ENCODE data around the gene IGFBP5.

Gene IGFBP5

DNA sequence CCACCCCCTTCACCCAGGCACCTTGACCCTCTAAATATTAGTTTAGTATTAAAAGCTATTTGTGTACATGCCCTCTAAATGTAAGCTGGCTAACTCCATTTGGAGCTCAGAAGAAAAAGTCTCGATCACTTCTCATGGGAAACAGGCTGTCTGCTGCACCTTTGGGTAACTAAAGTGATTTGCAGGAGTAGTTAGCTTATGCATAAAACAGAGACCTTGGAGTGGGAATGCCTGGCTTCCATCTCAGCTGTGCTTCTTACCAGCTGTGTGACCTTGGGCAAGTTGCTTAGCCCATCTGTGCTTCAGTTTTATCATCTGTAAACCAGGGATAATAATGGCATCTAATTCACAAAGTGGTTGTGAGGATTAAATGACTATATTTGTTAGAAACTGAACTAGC lies 32.2 kb downstream of the IGFBP5 start:
- DNase-seq: no peak

DNA sequence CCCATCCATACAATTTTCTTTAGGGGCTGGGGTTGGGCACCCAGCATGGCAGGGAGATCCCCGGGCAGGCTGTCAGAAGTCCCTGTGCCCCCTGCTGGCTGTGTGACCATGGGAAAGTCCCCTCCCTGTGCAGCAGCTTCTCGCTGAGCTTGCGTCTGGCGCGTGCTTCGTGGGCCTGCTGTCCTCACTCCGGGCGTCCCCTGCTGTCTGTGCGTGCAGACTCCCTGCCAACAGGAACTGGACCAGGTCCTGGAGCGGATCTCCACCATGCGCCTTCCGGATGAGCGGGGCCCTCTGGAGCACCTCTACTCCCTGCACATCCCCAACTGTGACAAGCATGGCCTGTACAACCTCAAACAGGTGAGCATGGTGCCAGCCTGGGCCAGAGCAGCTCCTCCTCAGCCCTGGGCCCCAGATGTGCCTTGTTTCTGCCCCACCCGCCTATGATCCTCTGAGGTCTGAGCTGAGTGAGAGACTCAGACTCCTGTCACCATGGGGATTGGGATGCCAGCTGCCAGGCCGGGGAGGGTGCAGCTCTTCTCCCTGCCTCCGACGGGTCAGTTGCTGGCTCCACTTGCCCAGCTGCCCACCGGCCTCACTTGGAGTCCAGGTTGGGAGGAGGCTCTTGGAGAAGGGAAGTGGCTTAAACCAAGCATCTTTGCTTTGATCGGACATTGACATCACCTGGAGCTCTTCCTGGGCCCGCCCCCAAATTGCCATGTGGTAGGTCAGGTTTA lies 33.5 kb downstream of the IGFBP5 start:
- DNase-seq: no peak

DNA sequence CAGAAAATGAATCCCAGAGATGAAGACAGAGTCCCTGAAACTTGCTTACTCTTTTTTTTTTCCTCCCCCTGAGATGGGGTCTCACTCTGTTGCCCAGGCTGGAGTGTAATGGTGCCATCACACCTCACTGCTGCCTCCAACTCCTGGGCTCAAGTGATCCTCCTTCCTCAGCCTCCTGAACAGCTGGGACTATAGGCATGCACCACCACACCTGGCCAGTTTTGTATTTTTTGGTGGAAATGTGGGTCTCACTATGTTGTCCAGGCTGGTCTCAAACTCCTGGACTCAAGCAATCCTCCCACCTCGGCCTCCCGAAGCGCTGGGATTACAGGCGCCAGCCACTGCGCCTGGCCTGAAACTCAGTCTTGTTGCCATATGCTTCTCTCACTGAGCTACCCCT lies 34.3 kb downstream of the IGFBP5 start:
- DNase-seq: no peak

DNA sequence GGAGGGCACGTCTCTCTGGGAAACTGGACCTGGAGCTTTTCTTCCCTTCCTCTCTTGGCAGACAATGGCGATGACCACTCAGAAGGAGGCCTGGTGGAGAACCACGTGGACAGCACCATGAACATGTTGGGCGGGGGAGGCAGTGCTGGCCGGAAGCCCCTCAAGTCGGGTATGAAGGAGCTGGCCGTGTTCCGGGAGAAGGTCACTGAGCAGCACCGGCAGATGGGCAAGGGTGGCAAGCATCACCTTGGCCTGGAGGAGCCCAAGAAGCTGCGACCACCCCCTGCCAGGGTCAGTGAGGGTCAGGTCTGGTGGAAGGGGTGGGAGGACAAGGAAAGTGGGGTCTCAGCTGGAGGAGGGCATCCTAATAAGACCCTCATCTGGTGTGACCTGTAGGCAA lies 34.9 kb downstream of the IGFBP5 start:
- no peak for DNase-seq

DNA sequence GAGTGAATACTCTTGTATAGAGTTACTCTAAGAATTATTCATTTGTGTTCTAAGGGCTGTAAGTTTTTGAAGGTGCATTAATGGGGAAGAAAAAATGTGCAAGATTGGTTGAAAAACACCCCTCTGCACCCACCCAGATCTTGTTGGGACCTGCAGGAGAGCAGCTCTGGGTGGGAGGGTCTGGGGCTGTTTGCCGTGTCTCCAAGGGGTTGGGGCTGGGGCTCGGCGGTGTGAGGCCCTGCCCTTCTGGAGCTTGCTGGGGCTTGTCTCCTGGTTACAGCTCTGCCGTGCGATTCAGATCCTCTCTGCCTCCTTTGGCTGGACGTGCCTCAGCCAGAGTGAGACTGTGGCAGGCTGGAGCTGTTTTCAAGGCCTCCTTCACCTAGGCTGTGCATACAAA lies 36.1 kb downstream of the IGFBP5 start:
- DNase-seq: no peak

DNA sequence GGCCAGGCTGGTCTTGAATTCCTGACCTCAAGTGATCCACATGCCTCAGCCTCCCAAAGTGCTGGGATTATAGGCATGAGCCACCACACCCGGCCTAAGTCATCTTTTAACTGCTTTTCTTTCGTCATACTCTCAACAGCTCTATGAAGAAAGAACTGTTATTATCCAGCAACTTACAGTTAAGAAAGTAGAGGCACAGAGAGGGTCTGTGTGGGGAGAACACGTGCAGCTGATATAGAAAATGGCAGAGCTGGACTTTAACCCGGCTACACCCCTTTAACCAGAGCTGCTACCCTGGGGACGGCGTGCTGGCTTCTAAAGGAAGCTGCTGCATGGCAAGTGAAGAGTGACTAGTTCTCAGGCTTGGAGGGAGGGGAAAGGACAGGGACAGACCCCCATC lies 36.6 kb downstream of the IGFBP5 start:
- DNase-seq: no peak

DNA sequence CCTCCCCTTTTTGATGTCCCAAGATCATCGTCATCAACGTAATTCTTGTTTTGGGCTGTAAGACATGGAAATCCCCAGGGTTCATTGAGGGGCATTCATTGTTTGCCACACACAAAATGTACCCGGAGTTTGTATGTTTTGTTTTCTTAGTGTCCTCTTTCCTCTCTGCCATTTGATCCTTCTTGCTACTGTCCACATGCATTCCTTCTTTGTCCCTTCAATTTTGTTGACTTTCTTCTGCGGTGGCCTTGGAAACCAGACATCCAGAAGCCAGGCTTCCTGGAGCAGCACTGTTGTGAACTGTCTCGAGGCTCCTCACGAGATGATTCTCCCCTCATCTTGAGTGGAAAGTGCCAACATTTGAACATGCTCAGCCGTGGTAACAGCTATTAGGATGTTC lies 37.4 kb downstream of the IGFBP5 start:
- no peak for DNase-seq

DNA sequence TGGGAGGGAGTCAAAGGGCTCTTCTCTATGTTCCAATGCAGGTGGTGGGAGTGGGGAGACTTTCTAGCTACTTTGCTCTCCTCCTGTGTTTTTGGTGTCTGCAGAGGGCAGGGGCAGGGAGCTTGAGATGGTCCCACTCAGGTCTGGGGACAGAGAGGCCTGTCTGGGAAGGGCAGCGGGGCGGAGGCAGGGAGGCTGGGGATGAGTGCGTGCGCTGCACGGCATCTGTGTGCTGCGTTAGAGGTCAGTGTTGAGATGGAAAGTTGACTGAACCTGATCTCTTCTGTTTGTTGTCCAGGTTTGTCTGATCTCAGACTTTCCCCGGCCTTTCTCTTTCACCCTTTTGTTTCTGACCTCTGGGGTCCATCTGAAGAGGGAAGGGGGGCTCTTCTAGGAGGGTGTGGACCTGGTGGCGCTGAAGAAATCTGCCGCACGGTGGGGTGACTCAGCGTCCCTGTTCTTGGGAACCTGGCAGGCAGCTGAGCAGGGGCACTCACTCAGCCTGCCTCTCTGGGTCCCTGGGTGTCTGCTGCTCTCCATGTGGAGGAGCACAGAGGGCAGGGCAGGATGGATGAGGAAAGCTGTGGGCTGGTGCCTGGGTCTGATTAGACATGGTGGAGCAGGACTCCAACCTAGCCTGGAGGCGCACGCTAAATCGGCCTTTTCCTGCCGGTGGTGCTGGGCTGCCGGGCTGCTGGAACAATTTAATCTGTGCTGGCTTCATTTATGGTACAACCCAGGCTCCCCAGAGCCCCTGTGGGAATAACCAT lies 38.1 kb downstream of the IGFBP5 start:
- DNase-seq: no peak

DNA sequence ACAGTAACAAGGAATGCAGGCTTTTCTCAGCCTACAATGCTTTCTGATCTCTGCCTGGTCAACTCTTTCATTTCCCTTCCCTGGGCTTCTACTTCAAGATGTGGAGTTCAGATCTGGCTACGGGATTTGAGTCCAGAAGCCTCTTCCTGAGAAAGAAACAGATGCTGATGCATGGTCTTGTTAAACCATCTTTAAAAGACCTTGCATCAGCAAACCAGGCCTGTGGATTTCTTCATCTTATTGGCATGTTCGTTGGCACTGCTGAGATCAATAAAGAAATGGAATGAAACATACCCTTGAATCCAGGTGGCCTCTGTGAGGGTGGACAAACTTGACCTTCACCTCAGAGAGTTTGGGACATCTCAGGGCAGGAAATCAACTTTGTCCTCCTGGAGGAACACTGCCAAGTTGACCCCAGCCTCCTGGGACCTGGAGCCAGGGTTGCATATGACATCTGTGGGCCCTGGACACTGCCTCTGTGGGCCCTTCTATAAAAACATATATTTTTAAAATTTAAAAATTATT lies 40.8 kb downstream of the IGFBP5 start:
- DNase-seq: no peak

DNA sequence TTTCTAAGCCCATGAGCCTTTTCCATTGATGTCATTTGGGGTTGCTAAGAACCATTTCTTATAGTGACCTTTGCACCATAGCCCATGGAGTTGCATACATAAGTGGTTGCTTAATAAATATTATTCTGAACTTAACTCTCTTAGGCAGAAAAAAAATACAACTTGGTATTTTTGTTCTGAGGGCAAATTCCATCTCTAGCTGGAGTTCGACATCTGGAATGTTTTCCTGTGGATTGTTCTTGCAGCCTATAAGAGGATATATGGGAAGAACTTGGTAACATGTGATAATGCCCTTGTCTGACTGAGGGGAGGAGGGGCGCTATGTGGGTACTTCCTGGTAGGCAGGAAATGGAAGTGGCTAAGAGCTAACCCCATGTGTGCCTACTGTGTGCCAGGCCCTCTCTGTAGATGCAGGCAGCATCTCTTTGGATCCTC lies 41.4 kb downstream of the IGFBP5 start:
- no peak for DNase-seq

DNA sequence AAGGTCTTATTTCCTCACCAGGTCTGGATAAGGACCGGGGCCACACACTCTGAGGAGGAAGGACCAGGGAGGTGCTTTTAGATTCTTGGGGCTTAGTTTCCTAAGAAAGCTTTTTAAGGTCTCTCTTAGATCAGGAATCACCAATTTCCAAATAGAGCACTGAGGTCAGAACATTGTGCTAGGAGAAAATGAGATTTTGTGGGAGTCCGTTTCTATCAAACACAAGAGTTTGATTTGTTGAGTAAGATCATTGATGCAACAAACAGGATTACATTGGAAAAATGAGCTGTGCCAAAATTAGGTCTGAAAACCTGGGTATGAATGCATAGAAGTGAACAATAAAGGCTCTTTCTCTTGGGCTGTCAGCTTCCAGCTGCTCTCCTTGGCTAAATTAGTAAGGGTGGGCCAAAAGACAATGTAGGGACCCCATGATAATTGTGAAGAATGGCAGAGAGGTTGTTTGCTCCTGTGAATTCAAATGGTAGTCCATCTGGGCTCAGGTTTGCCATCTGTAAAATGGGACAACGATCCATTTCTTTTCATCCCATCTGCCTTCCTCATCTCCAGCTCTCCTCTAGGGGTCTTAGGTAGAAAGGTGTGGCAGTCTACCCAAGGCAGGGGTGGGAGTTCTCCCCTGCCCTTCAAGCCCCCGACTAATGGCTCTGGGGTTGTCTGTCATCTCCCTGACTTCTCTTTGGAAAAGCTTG lies 42.1 kb downstream of the IGFBP5 start:
- no peak for DNase-seq

DNA sequence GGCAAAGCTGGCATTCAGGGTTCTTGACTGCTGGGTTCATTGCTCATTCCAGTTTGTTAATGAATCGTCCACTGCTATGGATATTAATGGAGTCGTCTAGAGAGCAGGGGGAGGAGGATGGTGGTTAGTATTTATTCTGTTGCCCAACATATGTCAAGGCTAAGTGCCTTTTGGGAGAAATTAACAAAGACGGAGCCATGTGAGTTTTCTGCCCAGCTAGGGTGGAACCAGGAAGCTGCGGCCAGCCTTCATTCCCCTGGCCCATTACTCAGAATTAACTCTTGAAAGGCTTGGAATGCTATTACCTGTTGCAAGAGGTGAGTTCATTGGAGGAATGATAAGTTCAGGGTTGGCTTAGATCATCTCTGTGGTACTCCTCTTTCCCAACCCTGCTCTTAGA lies 42.8 kb downstream of the IGFBP5 start:
- no peak for DNase-seq

DNA sequence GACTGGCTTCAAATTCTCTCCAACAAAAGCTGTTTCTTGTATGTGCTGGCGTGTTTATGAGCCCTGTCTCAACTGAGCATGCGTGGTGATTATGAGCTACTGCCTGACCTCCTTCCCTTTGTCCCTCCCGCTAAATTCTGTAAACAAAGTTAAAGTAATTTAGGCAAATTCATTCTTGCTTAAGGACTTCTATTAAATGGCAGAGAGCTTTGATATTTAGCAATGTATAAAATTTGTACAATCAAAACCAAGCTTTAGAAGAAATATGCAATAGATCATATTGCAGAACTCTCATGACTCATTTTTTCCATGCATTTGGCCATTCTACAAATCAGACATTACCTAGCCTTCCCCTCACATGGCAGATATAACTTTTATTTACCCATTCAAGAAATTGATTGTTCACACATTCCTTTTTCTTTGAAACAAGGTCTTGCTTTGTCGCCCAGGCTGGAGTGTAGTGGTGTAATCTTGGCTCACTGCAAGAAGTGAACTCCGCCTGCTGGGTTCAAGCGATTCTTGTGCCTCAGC lies 43.9 kb downstream of the IGFBP5 start:
- no peak for DNase-seq

DNA sequence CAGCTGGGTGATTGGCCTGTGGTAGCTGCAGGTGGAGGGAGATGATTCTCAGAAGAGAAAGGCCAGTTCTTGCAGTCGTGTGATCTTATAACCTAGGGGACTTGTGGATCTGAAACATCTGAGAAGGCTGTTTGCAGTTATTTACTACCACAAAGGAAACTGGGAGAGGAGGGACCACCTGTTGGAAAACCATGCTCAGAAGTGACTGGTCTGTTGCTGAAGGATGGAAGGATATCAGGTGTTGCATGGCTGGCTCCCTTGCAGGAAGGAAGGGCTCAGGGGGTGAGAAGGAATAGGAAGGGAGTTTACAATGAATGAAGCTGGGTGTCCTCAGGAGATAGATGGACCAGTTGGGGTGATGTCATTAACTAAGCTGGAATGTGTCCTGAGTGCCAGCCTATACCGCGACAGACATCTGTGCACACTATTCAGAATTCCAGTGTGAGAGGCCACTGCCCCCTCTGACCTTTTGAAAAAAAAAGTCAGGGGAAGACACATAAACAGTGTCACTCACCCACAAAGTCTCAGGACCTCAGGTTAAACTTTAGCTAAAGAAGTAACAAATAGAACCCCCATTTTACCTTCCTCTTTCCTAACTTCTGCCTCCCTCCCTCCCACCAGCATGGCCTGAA lies 44.6 kb downstream of the IGFBP5 start:
- no peak for DNase-seq

DNA sequence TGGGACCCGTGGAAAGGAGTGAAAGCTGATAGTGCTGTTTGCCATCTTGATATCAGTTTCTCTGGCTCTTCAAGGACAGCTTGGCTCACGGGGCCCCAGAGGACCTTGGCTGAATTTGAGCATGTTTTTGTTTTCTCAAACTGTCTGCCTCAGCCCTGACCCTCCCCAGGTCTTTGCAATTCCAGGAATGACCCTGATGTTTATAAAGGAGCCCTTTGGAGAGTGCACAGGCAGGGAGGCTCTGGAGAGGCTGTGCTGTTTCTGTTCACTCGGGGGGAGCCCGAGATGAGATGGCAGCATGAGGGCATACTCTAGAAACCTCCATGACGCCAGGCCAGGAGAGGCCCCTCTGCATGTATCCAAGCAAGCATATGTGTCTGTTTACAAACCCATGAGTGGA lies 45.8 kb downstream of the IGFBP5 start:
- DNase-seq: no peak

DNA sequence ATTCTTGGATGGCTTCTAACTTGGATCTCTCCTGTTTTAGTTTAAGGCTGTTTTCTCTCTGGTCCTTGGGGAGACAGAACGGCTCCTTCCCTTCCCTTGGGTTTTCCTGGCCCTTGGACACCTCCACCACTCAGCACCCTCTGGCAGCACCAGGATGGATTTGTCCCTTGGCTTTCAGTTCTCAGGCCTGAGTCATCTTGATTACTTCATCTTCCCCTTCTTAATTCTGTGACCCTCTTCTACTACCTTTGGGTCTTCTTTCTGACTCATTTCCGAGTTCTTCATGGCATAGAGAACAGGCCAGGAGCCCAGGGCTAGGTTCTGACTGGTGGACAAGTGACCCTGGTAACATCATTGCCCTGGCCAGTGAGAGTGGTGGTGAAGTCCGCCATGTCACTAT lies 47.2 kb downstream of the IGFBP5 start:
- DNase-seq: no peak

DNA sequence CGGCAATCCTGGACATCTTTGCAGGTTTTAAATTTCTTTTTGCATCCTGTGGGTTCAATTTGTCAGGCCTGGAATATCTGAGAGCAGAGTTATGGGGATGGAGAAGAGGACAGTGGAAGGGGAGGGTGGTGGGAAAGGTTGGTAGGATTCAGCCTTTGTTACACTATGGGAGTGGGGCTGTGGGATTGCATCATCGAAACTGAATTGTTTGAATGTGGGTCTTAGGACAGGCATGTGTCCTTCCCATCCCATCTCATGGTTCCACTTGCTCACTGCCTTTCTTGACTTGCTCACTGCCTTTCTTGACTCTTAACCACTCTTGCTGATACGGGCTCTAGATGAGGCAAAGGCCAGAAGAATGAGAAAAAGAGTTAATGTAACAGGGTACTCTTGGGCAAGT lies 49.2 kb downstream of the IGFBP5 start:
- no peak for DNase-seq

DNA sequence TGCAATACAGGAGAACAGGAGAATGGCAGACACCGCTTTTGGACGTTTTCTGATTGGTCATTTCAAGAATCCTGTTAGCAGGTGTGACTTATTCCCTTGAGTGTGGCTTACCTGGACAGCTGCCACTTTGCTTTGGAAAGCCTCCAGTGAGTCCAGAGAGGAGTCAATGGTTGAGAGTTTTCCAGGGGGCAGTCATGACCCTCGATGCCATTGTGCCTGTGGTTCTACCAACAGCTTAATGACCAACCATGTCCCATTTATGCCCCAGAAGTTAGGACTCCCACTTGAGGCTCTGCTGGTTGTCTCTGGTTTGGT lies 49.8 kb downstream of the IGFBP5 start:
- no peak for DNase-seq

DNA sequence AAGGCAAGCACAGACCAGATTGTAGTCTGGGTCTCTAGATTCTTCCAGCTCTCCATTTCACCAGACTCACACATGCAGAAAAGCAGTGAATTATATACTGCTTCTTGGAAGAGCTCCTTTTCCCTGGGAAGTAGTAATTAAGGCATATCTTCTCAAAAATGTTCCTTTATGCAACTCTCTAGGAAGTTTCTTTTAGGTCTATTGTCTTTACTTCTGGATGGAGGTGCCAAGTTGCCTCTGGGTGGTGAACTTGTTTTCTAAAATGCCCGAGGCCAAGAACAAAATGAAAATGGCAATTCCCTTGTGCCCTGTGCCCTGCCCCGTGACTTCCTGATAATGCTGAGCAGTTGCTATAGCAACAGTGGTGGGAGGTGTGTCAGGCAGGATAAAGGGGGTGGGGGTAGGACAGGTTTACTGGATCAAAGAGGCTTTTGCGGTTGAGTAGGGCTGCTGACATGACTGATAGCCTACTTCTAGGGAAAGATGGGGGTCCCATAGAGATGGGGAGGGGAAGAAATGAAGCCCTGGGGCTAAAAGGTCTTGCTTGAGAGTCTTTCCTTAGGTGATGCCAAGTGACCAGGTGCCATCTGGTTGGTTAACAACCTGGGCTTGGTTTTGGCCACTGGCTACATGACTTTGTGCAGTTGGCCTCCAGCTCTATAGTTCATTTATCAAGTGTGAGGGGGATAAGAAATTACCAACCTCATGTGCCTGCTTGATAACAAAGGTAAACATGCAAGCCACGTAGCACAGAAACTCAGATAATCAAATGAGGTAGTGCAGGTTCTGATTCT lies 50.3 kb downstream of the IGFBP5 start:
- DNase-seq: no peak

DNA sequence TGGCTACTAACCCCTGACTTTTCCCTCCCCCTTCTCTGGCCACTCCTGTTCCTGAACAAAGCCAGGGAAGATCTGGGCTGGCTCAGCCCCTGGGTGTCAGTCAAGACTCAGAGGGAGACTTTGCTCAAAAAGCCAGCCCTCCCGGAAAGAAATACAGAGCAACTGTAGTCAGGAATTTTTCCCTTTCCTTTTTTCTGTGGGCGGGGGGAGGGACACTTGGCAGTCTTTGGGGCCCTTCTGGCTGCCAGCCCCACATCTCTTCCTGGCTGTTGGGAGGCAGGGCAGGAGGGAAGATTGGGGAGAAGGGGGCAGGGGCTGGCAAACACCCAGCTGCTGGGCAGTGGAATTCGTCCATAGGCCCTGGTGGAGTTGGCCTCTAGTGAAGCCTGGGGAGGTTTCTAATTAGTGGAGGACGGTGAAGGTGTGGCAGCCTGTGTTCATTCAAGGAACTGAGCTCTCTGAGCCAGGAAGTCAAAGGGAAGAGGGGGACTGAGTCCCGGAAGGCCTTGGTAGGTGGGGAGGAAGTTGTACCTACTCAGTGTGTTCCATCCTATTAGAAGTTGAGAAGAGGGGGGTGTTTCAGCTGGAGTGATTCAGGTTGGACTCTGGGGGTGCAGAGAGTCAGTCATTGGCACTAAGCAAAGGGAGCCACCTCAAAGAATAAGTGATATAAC lies 51.2 kb downstream of the IGFBP5 start:
- no peak for DNase-seq

DNA sequence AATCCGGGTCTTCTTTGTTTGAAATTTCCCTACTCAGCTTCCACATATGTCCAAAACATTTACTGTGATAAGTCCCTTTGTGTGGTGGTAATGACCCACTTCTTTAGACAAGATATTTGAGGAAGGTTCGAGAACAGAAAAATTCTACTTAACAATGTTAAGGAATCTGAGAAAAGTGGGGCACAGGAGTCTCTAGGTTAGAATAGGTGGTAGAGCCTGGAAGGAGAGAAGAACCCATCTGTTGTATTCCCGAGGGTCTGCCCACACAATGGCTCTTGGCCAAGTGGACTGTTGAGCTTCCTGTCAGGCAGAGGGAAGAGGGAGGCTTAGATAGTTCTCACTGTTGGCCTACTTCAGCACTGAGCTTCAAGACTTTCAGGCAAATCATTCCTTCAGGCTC lies 57.9 kb downstream of the IGFBP5 start:
- no peak for DNase-seq
